CD4-positive, alpha-beta memory T cell (primary cell): ENCODE results near the gene TGOLN2. TPM values are rescaled to one million over a fixed set of nuclear protein-coding genes. Genes with fewer than 3 reads are reported as not detected.
"Not testable (repeated sequence)": the region's sequence is repeated elsewhere in the genome, so short reads cannot be mapped to it uniquely, and the experiment has no call there.

Experiments
- CTCF ChIA-PET: fragments of 350-600 bp; sonication (Branson Sonifier 250); formaldehyde crosslinking; loops from one replicate; lab custom pipeline; 2021; ENCODE audit warnings: inconsistent platforms; ENCODE audit not compliant: partially characterized antibody; lab: Charles Lee
- POLR2A ChIA-PET: fragments of 350-600 bp; sonication (Branson Sonifier 250); formaldehyde crosslinking; loops from one replicate; lab custom pipeline; 2021; ENCODE audit not compliant: partially characterized antibody; lab: Charles Lee
- DNase-seq, 5 donors: peaks; one replicate each; pipeline versions ENCODE4 v3.0.0 to v3.0.0-alpha.2; 2020 to 2022; ENCODE audit warnings: mixed read lengths in 1 of 5
- H3K27ac ChIP-seq: one replicate; pipeline ENCODE4 v1.7.0; 2013; ENCODE audit warnings: low read depth, low read length
- H3K27me3 ChIP-seq: 2 replicates; pipeline ENCODE4 v1.7.0; 2013; ENCODE audit warnings: mild to moderate bottlenecking, low read length, moderate library complexity; ENCODE audit not compliant: insufficient read depth
- H3K36me3 ChIP-seq: 2 replicates; pipeline ENCODE4 v1.7.0; 2013; ENCODE audit warnings: mild to moderate bottlenecking, low read length, moderate library complexity; ENCODE audit not compliant: insufficient read depth
- H3K4me1 ChIP-seq: 2 replicates; pipeline ENCODE4 v1.7.0; 2013; ENCODE audit warnings: mild to moderate bottlenecking, low read length, moderate library complexity; ENCODE audit not compliant: insufficient read depth
- H3K4me3 ChIP-seq, 2 donors: one replicate each; pipeline ENCODE4 v1.7.0; 2013; ENCODE audit warnings: low read length in 2 of 2, mild to moderate bottlenecking in 1 of 2
- H3K9me3 ChIP-seq, 2 donors: one replicate each; pipeline ENCODE4 v1.7.0; 2013; ENCODE audit warnings: low read length in 2 of 2, control low read depth in 1 of 2; ENCODE audit not compliant: control insufficient read depth in 1 of 2
- H3K27ac Mint-ChIP-seq, 7 donors: one replicate each; pipeline ENCODE4 v1.8.0; 2020 to 2021; ENCODE audit warnings: mixed read lengths in 7 of 7, mild to moderate bottlenecking in 6 of 7, inconsistent platforms in 3 of 7, moderate library complexity in 3 of 7
- H3K27me3 Mint-ChIP-seq, 2 donors: one replicate each; pipeline ENCODE4 v1.8.0; 2020 to 2021; ENCODE audit warnings: mixed read lengths in 2 of 2
- H3K36me3 Mint-ChIP-seq, 2 donors: one replicate each; pipeline ENCODE4 v1.8.0; 2020 to 2021; ENCODE audit warnings: mixed read lengths in 2 of 2, inconsistent platforms in 1 of 2, mild to moderate bottlenecking in 1 of 2
- H3K4me1 Mint-ChIP-seq, 4 donors: one replicate each; pipeline ENCODE4 v1.8.0; 2020 to 2021; ENCODE audit warnings: mixed read lengths in 4 of 4, mild to moderate bottlenecking in 1 of 4
- H3K4me3 Mint-ChIP-seq, 8 donors: one replicate each; pipeline ENCODE4 v1.8.0; 2020 to 2021; ENCODE audit warnings: mixed read lengths in 8 of 8, mild to moderate bottlenecking in 7 of 8, moderate library complexity in 6 of 8, inconsistent platforms in 3 of 8
- H3K9me3 Mint-ChIP-seq, 8 donors: one replicate each; pipeline ENCODE4 v1.8.0; 2020 to 2021; ENCODE audit warnings: mixed read lengths in 8 of 8, mild to moderate bottlenecking in 5 of 8, inconsistent platforms in 3 of 8, moderate library complexity in 1 of 8
- intact Hi-C: fragments of 100-400 bp; cut with micrococcal nuclease; formaldehyde crosslinking; loops from one replicate; pipeline ENCODE4 v1.15.1; 2023
- polyA plus RNA-seq, 2 donors: library from polyadenylated mRNA; unstranded; fragments of 300-500 nt; fragmentation: Illumina TruSeq; gene quantifications; one replicate each; pipeline ENCODE4 v1.2.3, GENCODE V29; 2021
- total RNA-seq, 2 experiments: library from RNA; stranded (reverse); gene quantifications; one replicate each; pipeline ENCODE4 v1.2.3, GENCODE V29; 2021

The TGOLN2 gene
- total and polyA plus RNA-seq, 4 experiments from 2014 or later = 29.8 to 195 (median 121) TPM

DNA sequence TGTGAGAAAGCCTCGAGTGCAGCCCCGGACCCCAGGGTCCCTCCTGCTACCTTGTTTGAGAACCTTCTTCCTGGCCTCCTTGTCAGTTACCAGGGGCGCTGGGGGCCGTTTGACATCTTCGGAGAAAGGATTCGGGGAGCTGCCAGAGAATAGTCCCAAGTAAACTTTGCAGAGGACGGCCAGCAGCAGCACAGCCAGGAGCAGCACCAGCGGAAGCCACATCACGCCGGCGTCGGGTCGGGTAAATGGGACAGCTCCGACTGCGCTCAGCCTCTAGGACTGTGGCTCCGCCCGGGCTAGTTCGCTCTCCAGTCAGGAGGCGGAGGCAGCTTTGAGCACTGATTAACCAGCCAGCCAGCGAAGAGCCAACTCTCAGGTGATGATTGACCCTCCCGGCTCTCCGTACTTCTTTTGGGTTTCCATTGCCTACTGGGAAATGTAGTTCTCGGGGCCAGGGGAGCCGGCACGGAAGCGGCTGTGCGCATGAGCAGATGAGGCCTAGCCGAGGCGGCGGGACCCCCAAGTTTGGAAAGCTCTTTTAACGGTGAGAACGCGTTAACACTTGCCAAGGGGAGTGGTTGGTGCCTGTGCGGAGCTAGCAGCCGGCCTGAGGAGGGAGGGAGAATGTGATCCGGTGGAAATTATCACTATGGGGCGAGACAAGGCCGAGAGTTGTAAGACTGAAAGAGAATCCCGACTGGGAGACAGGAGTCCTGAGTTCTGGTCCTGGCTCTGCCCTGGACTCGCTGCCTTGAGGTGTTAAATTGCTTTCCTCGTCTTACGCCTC lies 26.7 kb upstream of the TGOLN2 start, which contains the start of the genes ELMOD3 and RETSAT:
ELMOD3 (plus strand) TSS at position 484 of the 787 bp plus-strand sequence. CDS start 2,430 bp downstream, outside the sequence.
RETSAT (minus strand) TSS at position 243 of the 787 bp plus-strand sequence; CDS start at position 222, 21 bp downstream.
- Histone ChIP-seq H3K36me3 (peaks cover 24% of the 10 kb centered on the region), H3K27me3 (no peaks in the 10 kb centered on the region), H3K4me1 (peaks cover 44% of the 10 kb centered on the region), H3K4me3 (peak within 1 kb of the TSS; percentile 64 to 81), H3K9me3 (no peaks in the 10 kb centered on the region), H3K27ac (peak within 1 kb of the TSS; percentile 94)
- Mint-ChIP-seq H3K4me1 (peaks cover 28 to 74% (median 57%) of the 10 kb centered on the region in 4 donors), H3K27ac (peak within 1 kb of the TSS; percentile 94 to 100 (median 99)), H3K4me3 (peak within 1 kb of the TSS; percentile 97 to 100 (median 99)), H3K9me3 (no peaks in the 10 kb centered on the region), H3K27me3 (no peaks in the 10 kb centered on the region), H3K36me3 (peaks cover 43 to 59% of the 10 kb centered on the region in 2 donors)
- peak; percentile 98 to 99 (median 99) for DNase-seq
- CTCF ChIA-PET = interaction anchor here (0.6 to 2.6 kb wide), 6 partner anchors 9 to 232 kb away, joined by 3 to 12 read pairs (median 4); partner anchors contain the start of gene TGOLN2
- POLR2A ChIA-PET = interaction anchor here (0.7 to 10.9 kb wide), 25 partner anchors 8 to 1087 kb away, joined by 3 to 240 read pairs (median 5); partner anchors contain the start of genes KDM3A, MAT2A, RNF181 and SH2D6
- intact Hi-C loops = loop anchor here (1.0 to 5.0 kb wide), 8 partner anchors 26 to 1088 kb away; partner anchors contain the start of genes KDM3A, SH2D6 and USP39

DNA sequence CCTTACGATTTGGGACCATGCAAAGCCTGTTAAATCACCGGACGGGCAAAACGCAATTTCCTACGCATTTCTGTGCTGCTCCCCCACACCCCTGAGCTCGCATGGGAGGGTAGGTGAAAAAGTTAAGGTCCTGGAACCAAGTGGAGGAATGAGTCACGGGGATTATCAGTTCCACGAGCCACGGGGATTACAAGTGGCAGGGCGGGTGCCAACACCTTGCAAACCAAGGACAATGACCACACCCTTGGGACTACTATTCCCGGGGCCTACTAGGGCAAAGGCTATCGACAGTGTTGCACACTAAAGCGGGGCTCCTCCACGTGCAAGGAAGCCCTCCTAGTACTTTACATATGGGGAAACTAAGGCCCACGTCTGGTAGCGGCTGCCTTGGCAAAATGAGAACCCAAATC lies 26.1 kb upstream of the TGOLN2 start:
- H3K4me1 ChIP-seq = peaks cover 44% of the 10 kb centered on the region
- Mint-ChIP-seq H3K9me3 (no peaks in the 10 kb centered on the region), H3K36me3 (peaks cover 47 to 60% of the 10 kb centered on the region in 2 donors), H3K4me1 (peaks cover 26 to 71% (median 55%) of the 10 kb centered on the region in 4 donors), H3K27ac (peak overlapping the region; percentile 94 to 100 (median 99)), H3K4me3 (peak overlapping the region; percentile 97 to 100 (median 99)), H3K27me3 (no peaks in the 10 kb centered on the region)
- H3K9me3 ChIP-seq = no peaks in the 10 kb centered on the region
- intact Hi-C loops = loop anchor here (1.0 to 5.0 kb wide), 8 partner anchors 26 to 1088 kb away; partner anchors contain the start of genes KDM3A, SH2D6 and USP39
- peak overlapping the region; percentile 50 to 81 for H3K4me3 ChIP-seq
- peak overlapping the region; percentile 94 for H3K27ac ChIP-seq
- DNase-seq = peak in 3 of 5 donors; percentile 3 to 52 (median 12)
- ChIA-PET CTCF (interaction anchor here (0.6 to 2.6 kb wide), 6 partner anchors 8 to 233 kb away, joined by 3 to 12 read pairs (median 4); partner anchors contain the start of gene TGOLN2), POLR2A (interaction anchor here (1.0 to 10.9 kb wide), 21 partner anchors 8 to 1087 kb away, joined by 3 to 240 read pairs (median 6); partner anchors contain the start of genes KDM3A, MAT2A, RNF181 and SH2D6)
- H3K27me3 ChIP-seq = no peaks in the 10 kb centered on the region
- H3K36me3 ChIP-seq = peaks cover 27% of the 10 kb centered on the region

DNA sequence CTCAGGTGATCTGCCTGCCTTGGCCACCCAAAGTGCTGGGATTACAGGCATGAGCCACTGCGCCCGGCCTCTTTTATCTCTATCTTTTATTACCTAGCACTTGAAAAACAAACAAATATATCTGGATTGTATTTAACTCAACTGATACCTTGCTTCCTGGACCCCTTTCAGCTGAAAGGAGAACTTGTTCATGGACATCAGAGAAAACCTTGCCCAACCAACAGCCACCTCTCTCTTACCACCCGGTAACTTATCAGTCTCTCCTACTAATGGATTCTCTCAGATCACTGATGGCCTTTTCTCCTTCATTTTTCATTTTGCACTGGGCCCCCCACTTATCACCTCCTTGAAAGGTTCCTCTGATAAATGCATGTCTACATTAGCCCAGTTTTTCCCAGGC lies 19.8 kb upstream of the TGOLN2 start:
- Histone ChIP-seq H3K9me3 (no peaks in the 10 kb centered on the region), H3K4me1 (peaks cover 3% of the 10 kb centered on the region), H3K4me3 (no peak overlapping the region), H3K27ac (no peak overlapping the region), H3K27me3 (no peaks in the 10 kb centered on the region), H3K36me3 (peaks cover 33% of the 10 kb centered on the region)
- no peaks in the 10 kb centered on the region for H3K9me3 Mint-ChIP-seq
- intact Hi-C loops = no loop called here
- POLR2A ChIA-PET = interaction anchor here (2.3 kb wide), 1 partner anchor 20 kb away, joined by 10 read pairs; the partner anchor contains the start of gene TGOLN2
- DNase-seq = no peak
- CTCF ChIA-PET = interaction anchor here (1.5 kb wide), 1 partner anchor 20 kb away, joined by 3 read pairs; the partner anchor contains the start of gene TGOLN2
- H3K4me1 Mint-ChIP-seq = peaks cover 2 to 14% (median 10%) of the 10 kb centered on the region in 4 donors
- H3K4me3 Mint-ChIP-seq = no peak overlapping the region
- peak overlapping the region in 2 of 7 donors; percentile 46 to 69 for H3K27ac Mint-ChIP-seq
- peaks cover 60 to 69% of the 10 kb centered on the region in 2 donors for H3K36me3 Mint-ChIP-seq
- H3K27me3 Mint-ChIP-seq = no peaks in the 10 kb centered on the region

DNA sequence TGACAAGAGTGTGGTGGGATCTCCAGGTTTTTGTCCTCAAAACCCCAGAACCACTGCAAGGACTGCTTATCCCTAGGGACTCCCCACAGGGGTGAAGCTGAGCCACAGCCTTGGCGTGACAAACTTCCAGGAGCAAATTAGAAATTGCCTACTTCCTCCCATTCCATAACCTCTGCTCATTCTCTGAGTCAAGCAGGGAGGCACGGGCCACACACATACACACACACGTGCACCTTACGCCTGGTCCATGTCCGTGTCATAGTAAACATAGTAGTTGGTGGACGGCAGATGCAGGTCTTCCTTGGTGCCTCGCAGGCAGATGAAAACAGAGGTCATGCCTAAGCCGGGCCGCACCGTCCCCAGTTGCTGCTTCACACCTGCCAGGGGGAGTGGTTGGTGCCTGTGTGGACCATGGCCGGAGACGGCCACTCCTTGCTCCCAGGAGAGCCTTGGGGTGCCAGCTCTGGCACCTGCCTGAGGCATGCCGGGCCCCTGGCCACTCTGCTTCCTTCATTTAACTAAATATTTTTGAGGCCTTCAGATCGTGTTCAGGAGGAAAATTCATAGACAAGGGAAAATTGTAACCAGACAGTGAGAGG lies 16.7 kb upstream of the TGOLN2 start:
- H3K27me3 ChIP-seq = no peaks in the 10 kb centered on the region
- Mint-ChIP-seq H3K4me3 (no peak overlapping the region), H3K27me3 (no peaks in the 10 kb centered on the region), H3K9me3 (no peaks in the 10 kb centered on the region), H3K36me3 (peaks cover 50% of the 10 kb centered on the region in 2 donors), H3K27ac (no peak overlapping the region), H3K4me1 (peaks cover 0 to 1% (median 0%) of the 10 kb centered on the region in 4 donors)
- no peaks in the 10 kb centered on the region for H3K9me3 ChIP-seq
- H3K27ac ChIP-seq = no peak overlapping the region
- H3K4me1 ChIP-seq = no peaks in the 10 kb centered on the region
- DNase-seq = no peak
- CTCF ChIA-PET = no interaction called here
- H3K4me3 ChIP-seq = no peak overlapping the region
- peaks cover 17% of the 10 kb centered on the region for H3K36me3 ChIP-seq
- POLR2A ChIA-PET = no interaction called here
- intact Hi-C loops = no loop called here

DNA sequence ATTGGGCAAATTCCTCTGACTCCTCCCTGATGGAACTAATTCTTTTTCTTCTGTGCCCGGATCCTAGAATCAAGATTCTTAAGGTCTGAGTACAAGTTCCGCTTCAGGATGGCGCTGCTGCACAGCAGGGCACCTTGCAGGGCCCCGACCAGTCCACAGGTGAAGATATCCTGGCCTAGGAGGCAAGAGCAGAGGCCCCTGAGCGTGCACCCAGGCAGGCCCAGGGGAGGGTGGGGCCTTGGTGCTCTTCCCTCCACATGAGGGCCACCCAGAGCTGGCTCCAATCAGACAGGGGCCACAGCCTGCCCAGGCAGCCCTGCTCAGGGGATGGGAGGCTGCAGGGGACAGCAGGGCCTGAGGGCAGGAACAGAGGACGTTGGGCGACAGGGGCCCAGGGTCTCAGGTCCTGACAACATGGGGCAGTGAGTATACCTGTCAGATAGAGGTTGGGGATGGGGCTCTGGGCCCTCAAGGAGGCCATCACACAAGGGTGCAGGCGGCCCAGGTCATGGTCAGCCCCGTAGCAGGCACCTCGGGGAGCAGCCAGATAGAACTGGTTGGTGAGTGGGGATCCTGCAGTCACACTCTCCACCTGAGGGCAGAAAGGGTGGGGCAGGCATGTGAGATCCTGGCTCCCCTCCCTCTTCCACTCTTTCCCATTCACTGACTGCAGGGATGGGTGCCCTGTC lies 15.6 kb upstream of the TGOLN2 start:
- CTCF ChIA-PET, H3K9me3 Mint-ChIP-seq, H3K4me3 Mint-ChIP-seq, intact Hi-C loops, H3K27me3 Mint-ChIP-seq, H3K4me3 ChIP-seq, H3K9me3 ChIP-seq, H3K27ac ChIP-seq, DNase-seq, H3K4me1 Mint-ChIP-seq, H3K4me1 ChIP-seq, H3K27me3 ChIP-seq: not testable (repeated sequence)
- peaks cover 44 to 47% of the 10 kb centered on the region in 2 donors for H3K36me3 Mint-ChIP-seq
- POLR2A ChIA-PET = interaction anchor here (1.6 kb wide), 1 partner anchor 11 kb away, joined by 5 read pairs; the partner anchor contains the start of genes ELMOD3 and RETSAT
- H3K27ac Mint-ChIP-seq = peak overlapping the region in 1 of 7 donors; percentile 31
- peaks cover 12% of the 10 kb centered on the region for H3K36me3 ChIP-seq

DNA sequence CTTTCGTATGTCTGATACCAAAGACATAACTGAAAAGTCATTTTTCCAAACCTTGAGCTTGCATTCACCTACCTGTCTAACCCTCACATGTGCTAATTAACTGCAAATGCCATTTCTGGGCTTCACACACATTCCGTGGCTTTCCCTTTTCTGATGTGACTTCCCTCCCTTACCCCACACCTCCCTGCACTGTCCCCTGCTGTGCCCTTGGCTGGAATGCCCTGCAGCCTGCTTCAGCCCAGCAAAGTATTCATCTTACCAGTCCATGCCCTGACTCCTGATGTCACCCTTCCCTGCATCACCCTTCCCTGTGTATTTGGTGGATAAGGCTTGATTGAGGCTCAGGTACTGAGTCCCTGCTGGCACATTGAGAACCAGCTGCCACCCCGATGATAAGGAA lies 14.4 kb upstream of the TGOLN2 start:
- POLR2A ChIA-PET = interaction anchor here (0.6 to 1.6 kb wide), 3 partner anchors 12 to 764 kb away, joined by 3 to 5 read pairs (median 3); partner anchors contain the start of genes ELMOD3, PTCD3 and RETSAT

More for the DNA sequence above, 14.4 kb upstream of the TGOLN2 start:
- intact Hi-C loops = no loop called here
- peaks cover 37 to 40% of the 10 kb centered on the region in 2 donors for H3K36me3 Mint-ChIP-seq
- DNase-seq = no peak
- H3K27me3 ChIP-seq = no peaks in the 10 kb centered on the region
- H3K27ac ChIP-seq = no peak overlapping the region
- H3K27ac Mint-ChIP-seq = peak overlapping the region in 1 of 7 donors; percentile 29
- peaks cover 12% of the 10 kb centered on the region for H3K36me3 ChIP-seq
- H3K9me3 Mint-ChIP-seq = no peaks in the 10 kb centered on the region
- H3K4me3 Mint-ChIP-seq = no peak overlapping the region
- no peaks in the 10 kb centered on the region for H3K27me3 Mint-ChIP-seq
- CTCF ChIA-PET = interaction anchor here (0.8 kb wide), 1 partner anchor 9 kb away, joined by 3 read pairs; no protein-coding TSS in a partner anchor
- no peak overlapping the region for H3K4me3 ChIP-seq
- no peaks in the 10 kb centered on the region for H3K4me1 ChIP-seq
- no peaks in the 10 kb centered on the region for H3K9me3 ChIP-seq
- H3K4me1 Mint-ChIP-seq = peaks cover 0 to 1% (median 0%) of the 10 kb centered on the region in 4 donors
